GM18517 (cell line): ENCODE measurements around the gene LILRB4.
"Not testable (repeated sequence)": the region's sequence is repeated elsewhere in the genome, so short reads cannot be mapped to it uniquely, and the experiment has no call there.

ENCODE experiments used
- ATAC-seq: cut with Tn5 transposase; IDR thresholded peaks from one replicate; pipeline ENCODE4 v1.9.1; 2021; ENCODE audit warnings: mild to moderate bottlenecking, moderate library complexity; ENCODE audit not compliant: unreplicated experiment

Gene LILRB4

GRCh38 chr19:54648129-54648528 is 14.7 kb upstream of the LILRB4 start:
- ATAC-seq, result no peak

- ATAC-seq, result no peak
These were observed 12.6 kb upstream of the LILRB4 start for GRCh38 chr19:54650108-54650655.

- no peak for ATAC-seq
These were observed 9.5 kb upstream of the LILRB4 start for GRCh38 chr19:54653181-54653809.

DNA sequence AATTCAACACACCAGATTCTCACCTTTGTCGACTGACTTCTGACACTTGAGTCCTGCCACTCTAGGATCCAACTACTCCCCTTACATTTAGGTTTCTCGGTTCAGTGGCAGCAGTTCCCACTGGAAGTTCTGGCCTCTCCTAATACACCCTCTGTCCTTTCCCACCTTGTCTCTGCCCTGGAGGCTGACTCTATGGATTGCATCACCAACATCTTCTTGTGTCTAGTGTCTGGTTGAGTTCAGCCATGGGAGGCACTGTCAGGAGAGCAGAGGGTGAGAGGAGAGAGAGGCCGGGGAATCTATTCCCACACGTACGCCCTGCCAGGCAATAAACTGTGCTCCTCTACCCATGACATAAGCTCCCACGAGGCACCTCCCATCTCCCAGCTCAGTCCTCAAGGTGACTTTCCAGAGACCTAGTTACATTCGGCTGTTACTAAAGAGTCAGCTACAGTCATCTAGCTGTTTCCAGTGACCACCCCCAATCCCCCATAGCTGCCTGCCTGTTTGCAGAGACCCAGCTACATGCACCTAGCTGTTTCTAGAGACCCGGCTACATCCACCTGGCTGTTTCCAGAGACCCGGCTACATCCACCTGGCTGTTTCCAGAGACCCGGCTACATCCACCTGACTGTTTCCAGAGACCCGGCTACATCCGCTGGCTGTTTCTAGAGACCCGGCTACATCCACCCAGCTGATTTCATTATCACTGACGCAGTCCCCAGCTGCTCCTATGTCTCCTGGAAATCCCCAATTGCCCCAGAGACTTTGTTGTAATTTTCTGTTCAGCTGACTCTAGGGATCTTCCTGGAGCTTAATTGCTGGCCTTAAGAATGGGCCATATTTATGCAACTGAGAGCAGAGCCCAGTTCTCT is 8.1 kb upstream of the LILRB4 start:
- ATAC-seq, result no peak

DNA sequence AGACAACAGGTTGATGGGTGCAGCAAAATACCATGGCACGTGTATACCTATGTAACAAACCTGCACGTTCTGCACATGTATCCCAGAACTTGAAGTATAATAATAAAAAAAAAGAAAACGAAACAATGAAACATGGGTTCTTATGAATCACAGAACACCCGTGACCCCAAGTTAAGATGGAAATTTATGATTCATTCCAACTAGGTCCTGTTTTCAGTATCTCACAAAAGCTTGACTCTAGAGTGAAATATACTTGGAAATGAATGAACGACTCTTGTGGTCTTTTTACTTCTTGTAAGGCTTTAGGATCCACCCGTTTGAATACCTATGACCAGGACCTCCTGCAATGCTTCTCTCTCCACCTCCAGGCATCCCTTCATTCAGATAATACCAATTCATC is 3.5 kb upstream of the LILRB4 start:
- ATAC-seq, result no peak

DNA sequence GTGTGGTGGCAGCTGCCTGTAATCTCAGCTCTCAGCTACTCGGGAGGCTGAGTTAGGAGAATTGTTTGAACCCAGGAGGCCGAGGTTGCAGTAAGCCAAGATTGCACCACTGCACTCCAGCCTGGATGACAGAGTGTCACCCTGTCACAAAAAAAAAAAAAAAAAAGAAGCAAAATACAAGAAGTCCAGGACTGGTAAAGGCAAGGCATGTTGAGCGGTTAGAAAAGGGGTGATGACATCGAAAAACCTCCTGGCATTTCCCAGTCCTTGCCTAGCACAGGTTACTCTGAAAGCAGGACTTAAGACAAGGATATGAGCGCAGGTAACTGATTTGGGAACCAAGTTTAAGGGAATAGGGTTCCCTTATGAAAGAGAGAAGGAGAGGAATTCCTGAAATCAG is 2.5 kb upstream of the LILRB4 start:
- ATAC-seq, result no peak

GRCh38 chr19:54660964-54661363 is 1.8 kb upstream of the LILRB4 start:
- ATAC-seq, result no peak

- no peak for ATAC-seq
These were observed 821 bp upstream of the LILRB4 start for GRCh38 chr19:54661846-54662481.

DNA sequence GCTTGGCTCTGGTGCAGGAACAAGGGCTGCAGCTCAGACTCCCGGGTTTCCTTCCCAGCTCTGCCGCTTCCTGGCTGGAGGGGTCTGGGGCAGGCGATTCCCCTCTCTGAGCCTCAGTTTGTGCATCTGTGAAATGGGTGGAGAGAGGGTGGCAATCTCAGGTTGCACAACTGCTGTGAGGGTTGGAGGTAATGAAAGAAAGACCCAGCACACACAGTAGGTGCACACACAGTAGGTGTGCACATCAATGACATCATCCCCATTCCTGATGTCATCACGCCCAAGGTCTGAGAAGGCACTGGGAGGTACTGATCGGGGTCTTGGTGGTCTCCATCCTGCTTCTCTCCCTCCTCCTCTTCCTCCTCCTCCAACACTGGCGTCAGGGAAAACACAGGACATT is 2.7 kb downstream of the LILRB4 start:
- no peak for ATAC-seq

- ATAC-seq, result no peak
These were observed 4.4 kb downstream of the LILRB4 start for GRCh38 chr19:54667217-54667616.

- no peak for ATAC-seq
These were observed 5.6 kb downstream of the LILRB4 start for GRCh38 chr19:54668353-54668752.

DNA sequence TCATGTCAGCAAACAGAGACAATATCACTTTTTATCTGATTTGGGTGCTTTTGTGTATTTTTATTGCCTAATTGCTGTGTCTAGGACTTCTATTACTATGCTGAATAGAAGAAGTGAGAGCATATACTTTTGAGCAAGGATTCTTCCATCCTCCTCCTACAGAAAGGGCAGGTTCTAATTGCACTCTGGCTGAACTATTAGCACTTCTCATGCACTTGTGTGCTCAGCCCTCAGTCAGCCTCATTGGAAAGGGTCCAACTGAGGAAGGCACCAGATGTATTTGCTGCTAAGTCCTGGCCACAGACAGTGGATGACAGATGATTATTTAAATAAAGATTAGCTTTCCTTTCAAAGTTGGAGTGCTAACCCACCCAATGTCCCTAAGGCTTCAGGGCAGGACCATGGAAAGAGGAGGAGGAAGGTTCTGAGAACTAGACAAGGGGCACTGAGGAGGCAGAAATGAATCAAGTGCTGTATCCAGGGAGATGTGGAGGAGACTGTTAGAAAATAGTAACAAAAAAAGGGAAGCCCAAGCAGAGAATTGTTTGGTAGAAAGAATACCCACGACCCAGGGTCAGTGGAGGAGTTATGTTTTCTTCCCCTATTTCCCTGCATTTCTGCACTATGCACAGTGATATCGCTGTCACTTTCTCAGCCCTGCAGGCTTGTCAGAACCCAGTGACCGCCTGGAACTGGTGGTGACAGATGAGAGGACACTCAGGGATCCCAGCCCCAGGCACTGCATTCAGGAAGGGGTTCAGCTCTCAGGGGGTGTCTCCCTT is 8.0 kb downstream of the LILRB4 start:
- ATAC-seq, result no peak

GRCh38 chr19:54673222-54673621 is 10.4 kb downstream of the LILRB4 start:
- no peak for ATAC-seq

DNA sequence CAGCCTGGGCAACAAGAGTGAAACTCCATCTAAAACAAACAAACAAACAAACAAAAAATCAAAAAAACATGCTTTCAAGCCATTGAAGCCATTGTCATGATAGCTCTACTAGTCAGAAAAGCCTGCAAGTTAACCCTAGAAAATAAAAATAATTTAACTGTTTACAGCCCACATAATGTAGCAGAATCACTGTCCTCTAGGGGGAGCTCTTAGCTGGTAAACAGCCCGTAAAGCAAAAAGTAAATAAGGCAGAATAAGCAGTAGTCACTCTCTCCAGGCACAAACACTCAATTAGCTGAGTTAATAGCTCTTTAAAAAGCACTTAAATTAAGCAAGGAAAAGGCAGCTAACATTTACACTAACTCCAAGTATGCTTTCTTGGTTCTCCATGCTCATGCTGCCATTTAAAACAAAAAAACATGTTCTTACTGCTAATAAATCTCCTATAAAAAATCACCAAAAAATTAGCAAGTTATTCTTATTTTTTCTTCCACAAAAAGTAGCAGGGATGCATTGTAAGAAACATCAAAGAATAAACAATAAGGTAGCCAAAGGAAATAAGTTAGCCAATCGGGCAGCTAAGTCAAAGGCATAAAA is 11.3 kb downstream of the LILRB4 start:
- no peak for ATAC-seq

GRCh38 chr19:54676210-54676834 is 13.5 kb downstream of the LILRB4 start:
- not testable (repeated sequence) for ATAC-seq

GRCh38 chr19:54677217-54677616 is 14.4 kb downstream of the LILRB4 start:
- ATAC-seq, result no peak

DNA sequence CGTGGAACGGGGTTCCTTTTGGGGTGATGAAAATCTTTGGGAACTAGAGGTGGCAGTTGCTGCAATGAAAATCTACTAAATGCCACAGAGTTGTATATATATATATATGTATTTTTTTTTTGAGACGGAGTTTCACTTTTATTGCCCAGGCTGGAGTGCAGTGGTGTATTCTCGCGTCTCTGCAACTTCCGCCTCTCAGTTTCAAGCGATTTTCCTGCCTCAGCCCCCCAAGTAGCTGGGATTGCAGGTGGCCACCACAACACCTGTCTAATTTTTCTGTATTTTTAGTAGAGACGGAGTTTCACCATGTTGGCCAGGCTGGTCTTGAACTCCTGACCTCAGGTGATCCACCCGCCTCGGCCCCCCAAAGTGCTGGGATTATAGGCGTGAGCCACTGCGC is 18.8 kb downstream of the LILRB4 start:
- not testable (repeated sequence) for ATAC-seq

GRCh38 chr19:54682306-54682856 is 19.6 kb downstream of the LILRB4 start:
- no peak for ATAC-seq

- ATAC-seq, result no peak
These were observed 21.7 kb downstream of the LILRB4 start for GRCh38 chr19:54684527-54684926.
